ENCODE measurements around the gene SMKR1. TPM values are rescaled to one million over a fixed set of nuclear protein-coding genes. Genes with fewer than 3 reads are reported as not detected.
"Not testable (repeated sequence)": the region's sequence is repeated elsewhere in the genome, so short reads cannot be mapped to it uniquely, and the experiment has no call there.

SMKR1 gene
- total and polyA plus RNA-seq, 8 donors: 0.70 to 0.76 TPM; not detected in 6

DNA sequence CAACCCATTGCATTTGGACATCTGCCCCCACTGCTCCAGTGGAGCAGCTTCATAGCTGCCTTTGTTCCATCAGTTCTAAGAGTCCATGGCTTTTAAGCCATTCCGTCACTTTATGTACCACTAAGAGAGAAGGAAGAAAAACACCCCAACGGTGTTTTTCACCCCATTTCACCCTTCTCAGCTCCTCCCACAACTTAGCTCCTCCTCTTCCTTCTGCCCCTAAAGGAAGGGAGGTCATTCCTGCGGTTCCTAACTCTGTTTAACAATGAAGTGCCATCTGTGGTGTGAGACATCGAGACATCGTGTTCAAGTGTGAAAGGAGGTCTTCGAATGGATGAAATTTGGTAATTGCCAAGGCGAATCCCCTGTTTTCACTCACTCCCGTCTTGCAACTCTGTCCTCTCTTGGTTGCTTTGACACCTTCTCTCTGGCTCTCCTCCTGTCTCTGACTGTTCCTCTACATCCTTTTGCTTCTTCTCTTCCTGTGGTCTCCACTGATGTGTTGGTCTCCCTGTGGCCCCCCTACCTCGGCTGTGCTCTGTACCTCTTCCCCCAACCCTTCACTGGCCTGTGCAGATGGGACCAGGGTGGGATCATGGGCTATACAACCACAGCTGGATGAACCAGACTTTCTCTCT lies 23.0 kb downstream of the SMKR1 start:
- intact Hi-C loops (cut with DNase I; ENCODE audit: low total_unique reads): no loop called here
- H3K9me3 ChIP-seq: no peaks in the 10 kb centered on the region
- peaks cover 0 to 33% (median 7%) of the 10 kb centered on the region in 3 donors for H3K27me3 ChIP-seq
- TF ChIP-seq POLR2AphosphoS5 (IDR thresholded peaks at IDR 0.05) (no peak), EP300 (IDR thresholded peaks at IDR 0.05) (no peak), POLR2A (IDR thresholded peaks at IDR 0.05) (no peak)
- TF ChIP-seq, protein P1, sequence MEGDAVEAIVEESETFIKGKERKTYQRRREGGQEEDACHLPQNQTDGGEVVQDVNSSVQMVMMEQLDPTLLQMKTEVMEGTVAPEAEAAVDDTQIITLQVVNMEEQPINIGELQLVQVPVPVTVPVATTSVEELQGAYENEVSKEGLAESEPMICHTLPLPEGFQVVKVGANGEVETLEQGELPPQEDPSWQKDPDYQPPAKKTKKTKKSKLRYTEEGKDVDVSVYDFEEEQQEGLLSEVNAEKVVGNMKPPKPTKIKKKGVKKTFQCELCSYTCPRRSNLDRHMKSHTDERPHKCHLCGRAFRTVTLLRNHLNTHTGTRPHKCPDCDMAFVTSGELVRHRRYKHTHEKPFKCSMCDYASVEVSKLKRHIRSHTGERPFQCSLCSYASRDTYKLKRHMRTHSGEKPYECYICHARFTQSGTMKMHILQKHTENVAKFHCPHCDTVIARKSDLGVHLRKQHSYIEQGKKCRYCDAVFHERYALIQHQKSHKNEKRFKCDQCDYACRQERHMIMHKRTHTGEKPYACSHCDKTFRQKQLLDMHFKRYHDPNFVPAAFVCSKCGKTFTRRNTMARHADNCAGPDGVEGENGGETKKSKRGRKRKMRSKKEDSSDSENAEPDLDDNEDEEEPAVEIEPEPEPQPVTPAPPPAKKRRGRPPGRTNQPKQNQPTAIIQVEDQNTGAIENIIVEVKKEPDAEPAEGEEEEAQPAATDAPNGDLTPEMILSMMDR (IDR thresholded peaks at IDR 0.05): no peak
- DNase-seq: no peak
- WGBS, 5 donors: 64 to 79% (median 72%) methylated on average over 9 of the region's 9 CpGs
- no peak overlapping the region for H3K27ac ChIP-seq
- H3K4me3 ChIP-seq: no peak overlapping the region
- H3K36me3 ChIP-seq: no peaks in the 10 kb centered on the region
- H3K4me1 ChIP-seq: no peaks in the 10 kb centered on the region

DNA sequence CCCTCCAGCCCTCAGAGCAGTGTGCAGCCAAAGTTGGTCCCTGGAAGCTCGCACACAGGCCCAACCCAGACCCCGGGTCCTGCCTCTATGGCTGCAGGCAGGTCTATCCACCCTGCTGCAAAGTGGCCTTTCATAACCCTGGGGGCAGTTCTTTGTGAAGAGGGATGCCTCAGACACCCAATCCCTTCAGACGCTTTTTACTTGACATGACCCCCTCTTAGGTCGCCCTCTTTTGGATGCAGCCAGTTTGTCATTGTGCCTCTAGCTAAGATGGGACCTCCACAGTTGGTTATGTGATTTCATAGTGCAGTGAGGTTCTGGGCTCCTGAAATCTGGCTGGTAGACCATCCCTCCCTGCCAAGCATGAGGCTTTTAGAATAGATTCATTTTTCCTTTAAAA lies 27.3 kb downstream of the SMKR1 start:
- no peaks in the 10 kb centered on the region for H3K9me3 ChIP-seq
- no peaks in the 10 kb centered on the region for H3K4me1 ChIP-seq
- 80 to 86% (median 83%) methylated on average over 2 to 4 of the region's 4 CpGs for WGBS, 5 donors
- DNase-seq: no peak
- H3K27ac ChIP-seq: no peak overlapping the region
- intact Hi-C loops (cut with DNase I; ENCODE audit: low total_unique reads): no loop called here
- TF ChIP-seq POLR2AphosphoS5 (IDR thresholded peaks at IDR 0.05): no peak
- no peak overlapping the region for H3K4me3 ChIP-seq
- H3K36me3 ChIP-seq: no peaks in the 10 kb centered on the region
- H3K27me3 ChIP-seq: peaks cover 0 to 8% (median 0%) of the 10 kb centered on the region in 3 donors

DNA sequence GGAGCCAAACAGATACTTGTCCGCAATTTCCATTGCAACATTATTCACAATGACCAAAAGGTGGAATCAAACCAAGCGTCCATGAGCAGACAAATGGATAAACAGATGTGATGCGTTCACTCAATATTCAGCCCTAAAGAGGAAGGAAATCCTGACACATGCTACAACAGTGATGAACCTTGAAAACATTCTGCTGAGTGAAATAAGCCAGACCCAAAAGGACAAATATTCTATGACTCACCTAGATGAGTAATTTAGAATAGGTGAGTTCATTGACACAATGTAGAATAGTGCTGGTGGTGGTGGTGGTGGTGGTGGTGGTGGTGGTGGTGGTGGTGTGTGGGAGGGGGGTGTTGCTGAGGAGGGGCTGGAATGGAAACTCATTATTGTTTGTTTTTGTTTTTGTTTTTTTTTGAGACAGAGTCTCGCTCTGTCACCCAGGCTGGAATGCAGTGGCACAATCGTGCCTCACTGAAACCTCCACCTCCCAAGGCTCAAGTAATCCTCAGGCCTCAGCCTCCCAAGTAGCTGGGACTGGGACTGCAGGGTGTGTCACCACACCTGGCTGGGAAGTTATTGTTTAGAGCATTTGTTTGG lies 28.6 kb downstream of the SMKR1 start:
- Histone ChIP-seq H3K4me3 (no peak overlapping the region), H3K27ac (no peak overlapping the region), H3K4me1 (no peaks in the 10 kb centered on the region), H3K9me3 (no peaks in the 10 kb centered on the region), H3K36me3 (no peaks in the 10 kb centered on the region), H3K27me3 (peaks cover 0 to 8% (median 0%) of the 10 kb centered on the region in 3 donors)
- intact Hi-C loops (cut with DNase I; ENCODE audit: low total_unique reads): no loop called here
- 70 to 80% (median 74%) methylated on average over 5 of the region's 5 CpGs for WGBS, 5 donors
- TF ChIP-seq POLR2AphosphoS5 (IDR thresholded peaks at IDR 0.05) (no peak), EP300 (IDR thresholded peaks at IDR 0.05) (no peak), POLR2A (IDR thresholded peaks at IDR 0.05) (no peak)
- TF ChIP-seq, protein P1 (IDR thresholded peaks at IDR 0.05): no peak
- DNase-seq: peak in 1 of 2 donors; percentile 12

DNA sequence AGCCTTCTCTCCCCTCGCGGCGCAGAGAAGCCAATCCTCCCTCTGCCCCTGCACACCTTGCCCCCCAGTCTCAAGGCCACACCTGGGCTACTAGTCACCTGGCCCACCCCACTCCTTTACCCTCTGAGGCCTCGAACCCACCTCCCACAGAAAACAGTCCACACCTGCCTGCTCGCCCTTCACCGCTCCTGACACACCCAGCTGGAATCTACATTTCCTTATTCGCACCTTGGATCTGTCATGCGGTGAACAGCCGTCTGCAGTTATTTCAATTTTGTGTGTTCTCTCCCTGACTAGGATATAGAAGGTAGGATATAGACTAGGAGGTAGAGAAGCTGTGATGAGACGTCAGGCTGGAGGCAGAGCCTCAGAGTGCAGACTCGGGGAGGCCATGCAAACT lies 29.4 kb downstream of the SMKR1 start:
- Histone ChIP-seq H3K27me3 (peaks cover 0 to 5% (median 0%) of the 10 kb centered on the region in 3 donors), H3K9me3 (no peaks in the 10 kb centered on the region), H3K4me1 (no peaks in the 10 kb centered on the region), H3K4me3 (no peak overlapping the region), H3K36me3 (no peaks in the 10 kb centered on the region), H3K27ac (no peak overlapping the region)
- 71 to 87% (median 82%) methylated on average over 9 to 11 of the region's 11 CpGs for WGBS, 5 donors
- TF ChIP-seq EP300 (IDR thresholded peaks at IDR 0.05) (no peak), POLR2AphosphoS5 (IDR thresholded peaks at IDR 0.05) (no peak), POLR2A (IDR thresholded peaks at IDR 0.05) (no peak)
- TF ChIP-seq, protein P1 (IDR thresholded peaks at IDR 0.05): no peak
- no peak for DNase-seq
- intact Hi-C loops (cut with DNase I; ENCODE audit: low total_unique reads): no loop called here

DNA sequence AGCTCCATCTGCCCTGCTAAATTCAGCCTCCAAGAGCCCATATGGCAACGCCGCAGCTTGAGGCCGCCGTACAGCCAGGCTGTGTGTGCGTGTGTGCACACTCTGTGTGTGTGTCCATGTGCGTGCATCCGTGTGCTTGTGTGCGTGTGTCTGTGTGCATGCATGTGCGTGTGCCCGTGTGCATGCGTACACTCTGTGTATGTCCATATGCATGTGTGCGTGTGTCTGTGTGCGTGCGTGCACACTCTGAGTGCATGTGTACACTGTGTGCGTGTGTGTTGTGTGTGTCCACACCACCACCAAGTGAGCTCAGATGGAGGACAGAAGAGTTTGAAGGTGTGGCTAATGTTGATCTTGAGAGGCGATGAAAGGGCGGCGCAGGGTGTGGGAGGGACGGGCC lies 30.0 kb downstream of the SMKR1 start:
- H3K9me3 ChIP-seq: no peaks in the 10 kb centered on the region
- 87 to 92% (median 91%) methylated on average over 19 of the region's 19 CpGs for WGBS, 5 donors
- TF ChIP-seq POLR2AphosphoS5 (IDR thresholded peaks at IDR 0.05): no peak
- H3K27ac ChIP-seq: no peak overlapping the region
- no peak overlapping the region for H3K4me3 ChIP-seq
- no peaks in the 10 kb centered on the region for H3K27me3 ChIP-seq
- no peaks in the 10 kb centered on the region for H3K36me3 ChIP-seq
- no peak for DNase-seq
- H3K4me1 ChIP-seq: no peaks in the 10 kb centered on the region
- intact Hi-C loops (cut with DNase I; ENCODE audit: low total_unique reads): no loop called here

DNA sequence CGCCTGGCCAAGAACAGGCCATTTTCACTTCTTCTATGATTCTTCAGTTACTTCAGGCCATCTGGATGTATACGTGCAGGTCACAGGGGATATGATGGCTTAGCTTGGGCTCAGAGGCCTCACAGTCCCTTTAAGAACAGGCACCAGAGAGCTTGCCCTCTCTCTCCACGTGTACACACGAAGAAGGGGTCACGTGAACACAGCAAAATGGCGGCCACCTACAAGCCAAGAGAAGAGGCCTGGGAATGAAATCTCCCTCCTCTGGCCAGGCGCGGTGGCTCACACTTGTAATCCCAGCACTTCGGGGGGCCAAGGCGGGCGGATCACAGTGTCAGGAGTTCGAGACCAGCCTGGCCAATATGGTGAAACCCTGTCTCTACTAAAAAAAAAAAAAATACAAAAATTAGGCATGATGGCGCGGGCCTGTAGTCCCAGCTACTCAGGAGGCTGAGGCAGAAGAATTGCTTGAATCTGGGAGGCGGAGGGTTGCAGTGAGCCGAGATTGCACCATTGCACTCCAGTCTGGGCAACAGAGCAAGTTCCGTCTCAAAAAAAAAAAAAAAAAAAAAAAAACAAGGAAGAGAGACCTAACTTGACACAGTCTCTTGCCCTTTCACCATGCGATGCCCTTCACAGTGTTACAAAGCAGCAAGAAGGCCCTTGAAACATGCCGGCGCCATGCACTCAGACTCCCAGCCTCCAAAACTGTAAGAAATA lies 32.4 kb downstream of the SMKR1 start:
- H3K9me3 ChIP-seq; H3K27me3 ChIP-seq; H3K4me3 ChIP-seq; intact Hi-C loops (cut with DNase I; ENCODE audit: low total_unique reads); DNase-seq; H3K27ac ChIP-seq; H3K4me1 ChIP-seq; H3K36me3 ChIP-seq: not testable (repeated sequence)
- 86 to 92% (median 89%) methylated on average over 19 to 20 of the region's 20 CpGs for WGBS, 5 donors
